ENCODE results near the gene SGSM1.

GRCh38 chr22:24969560-24970301 is 163.7 kb downstream of the SGSM1 start:
- no peak for TF ChIP-seq CTCF (IDR thresholded peaks at IDR 0.05)
- TF ChIP-seq EP300 (IDR thresholded peaks at IDR 0.05) = no peak
- no peak for TF ChIP-seq POLR2A (IDR thresholded peaks at IDR 0.05; ENCODE audit: low read depth)
